Liver (tissue), 9 donors: Measurements from ENCODE around the gene CSNK2B. TPM values are rescaled to one million over a fixed set of nuclear protein-coding genes. Genes with fewer than 3 reads are reported as not detected.

Experiments
- DNase-seq: peaks from one replicate; pipeline ENCODE4 v3.0.0-alpha.2; 2017; ENCODE audit warnings: low spot score
- H3K27ac ChIP-seq, 2 donors: one replicate each; pipeline ENCODE4 v1.7.0; 2013; ENCODE audit warnings: inconsistent platforms in 2 of 2, low read length in 2 of 2, control low read depth in 1 of 2, low read depth in 1 of 2, mild to moderate bottlenecking in 1 of 2
- H3K27me3 ChIP-seq, 4 donors: one replicate each; pipeline versions ENCODE4 v1.6.1 to v1.7.0; 2013; ENCODE audit warnings: low read length in 3 of 4, inconsistent platforms in 1 of 4, mild to moderate bottlenecking in 1 of 4, moderate library complexity in 1 of 4; ENCODE audit not compliant: control insufficient read depth in 4 of 4, insufficient read depth in 4 of 4
- H3K36me3 ChIP-seq, 4 donors: one replicate each; pipeline versions ENCODE4 v1.6.1 to v1.7.0; 2013; ENCODE audit warnings: low read length in 3 of 4, mild to moderate bottlenecking in 3 of 4, low read depth in 1 of 4, moderate library complexity in 1 of 4; ENCODE audit not compliant: control insufficient read depth in 4 of 4, insufficient read depth in 3 of 4
- H3K4me1 ChIP-seq, 4 donors: one replicate each; pipeline versions ENCODE4 v1.6.1 to v1.7.0; 2013; ENCODE audit warnings: low read length in 3 of 4, mild to moderate bottlenecking in 3 of 4, moderate library complexity in 1 of 4; ENCODE audit not compliant: control insufficient read depth in 4 of 4, insufficient read depth in 4 of 4
- H3K4me3 ChIP-seq, 3 donors: one replicate each; pipeline versions ENCODE4 v1.6.1 to v1.7.0; 2013; ENCODE audit warnings: low read length in 3 of 3, control low read depth in 1 of 3, low read depth in 1 of 3, mild to moderate bottlenecking in 1 of 3
- H3K9ac ChIP-seq, 2 donors: one replicate each; pipeline ENCODE4 v1.7.0; 2013; ENCODE audit warnings: low read length in 2 of 2, mild to moderate bottlenecking in 2 of 2, moderate library complexity in 2 of 2, control low read depth in 1 of 2, low read depth in 1 of 2
- H3K9me3 ChIP-seq, 4 donors: one replicate each; pipeline versions ENCODE4 v1.6.1 to v1.7.0; 2013; ENCODE audit warnings: low read length in 3 of 4; ENCODE audit not compliant: control insufficient read depth in 4 of 4
- FOXA1 ChIP-seq: IDR thresholded peaks from 2 replicates; pipeline ENCODE4 v1.6.1; 2016; ENCODE audit warnings: antibody characterized with exemption
- RAD21 ChIP-seq, 2 donors: IDR thresholded peaks; 2 replicates each; pipeline ENCODE4 v1.6.1; 2016; ENCODE audit warnings: antibody characterized with exemption in 2 of 2, mild to moderate bottlenecking in 2 of 2
- RXRA ChIP-seq, 2 donors: IDR thresholded peaks; 2 replicates each; pipeline ENCODE4 v1.6.1; 2017 to 2018; ENCODE audit warnings: antibody characterized with exemption in 2 of 2, mild to moderate bottlenecking in 1 of 2
- YY1 ChIP-seq: IDR thresholded peaks from 2 replicates; pipeline ENCODE4 v1.6.1; 2016; ENCODE audit warnings: antibody characterized with exemption, mild to moderate bottlenecking
- WGBS: extraction: QIAGEN DNeasy Blood & Tissue Kit; methylation state at CpG from one replicate; pipeline ENCODE4 v1.1.7; 2013; 5-methylcytosine and 5-hydroxymethylcytosine counted together
- polyA plus RNA-seq, 2 donors: library from polyadenylated mRNA; stranded (reverse) in 1 of 2; unstranded in 1 of 2; fragments of 200-250 nt in 1 of 2; fragments of >200 nt in 1 of 2; fragmentation: Nextera tagmentation in 1 of 2; extraction: Ambion mirVana in 1 of 2; gene quantifications; one replicate each; pipeline versions ENCODE4 v1.2.1 to v1.2.3, GENCODE V29; 2013 to 2015
- total RNA-seq, 2 donors: library from RNA; depleted of rRNA; stranded (reverse); fragments of >200 nt; gene quantifications; one replicate each; pipeline ENCODE4 v1.2.3, GENCODE V29; 2014
- TF ChIP-seq, protein P1 (sequence below): IDR thresholded peaks from 2 replicates; pipeline ENCODE4 v1.6.1; 2016; ENCODE audit warnings: antibody characterized with exemption, mild to moderate bottlenecking
- TF ChIP-seq, protein P2 (sequence below): fragments of 150-350 bp; IDR thresholded peaks from 2 replicates; pipeline ENCODE4 v1.5.1; 2017; ENCODE audit warnings: improper control_type of control experiment, low read depth, low read length; ENCODE audit not compliant: missing input control
- donor health status: healthy.
- donor health status: healthy.
- donor health status: healthy.
- donor health status: healthy.
- donor health status: healthy.

The CSNK2B gene
- total and polyA plus RNA-seq, 4 donors: 58.1 to 108 (median 77.0) TPM

GRCh38 chr6:31687860-31688693, 22.2 kb downstream of the CSNK2B start (continued):
- TF ChIP-seq, protein P1, sequence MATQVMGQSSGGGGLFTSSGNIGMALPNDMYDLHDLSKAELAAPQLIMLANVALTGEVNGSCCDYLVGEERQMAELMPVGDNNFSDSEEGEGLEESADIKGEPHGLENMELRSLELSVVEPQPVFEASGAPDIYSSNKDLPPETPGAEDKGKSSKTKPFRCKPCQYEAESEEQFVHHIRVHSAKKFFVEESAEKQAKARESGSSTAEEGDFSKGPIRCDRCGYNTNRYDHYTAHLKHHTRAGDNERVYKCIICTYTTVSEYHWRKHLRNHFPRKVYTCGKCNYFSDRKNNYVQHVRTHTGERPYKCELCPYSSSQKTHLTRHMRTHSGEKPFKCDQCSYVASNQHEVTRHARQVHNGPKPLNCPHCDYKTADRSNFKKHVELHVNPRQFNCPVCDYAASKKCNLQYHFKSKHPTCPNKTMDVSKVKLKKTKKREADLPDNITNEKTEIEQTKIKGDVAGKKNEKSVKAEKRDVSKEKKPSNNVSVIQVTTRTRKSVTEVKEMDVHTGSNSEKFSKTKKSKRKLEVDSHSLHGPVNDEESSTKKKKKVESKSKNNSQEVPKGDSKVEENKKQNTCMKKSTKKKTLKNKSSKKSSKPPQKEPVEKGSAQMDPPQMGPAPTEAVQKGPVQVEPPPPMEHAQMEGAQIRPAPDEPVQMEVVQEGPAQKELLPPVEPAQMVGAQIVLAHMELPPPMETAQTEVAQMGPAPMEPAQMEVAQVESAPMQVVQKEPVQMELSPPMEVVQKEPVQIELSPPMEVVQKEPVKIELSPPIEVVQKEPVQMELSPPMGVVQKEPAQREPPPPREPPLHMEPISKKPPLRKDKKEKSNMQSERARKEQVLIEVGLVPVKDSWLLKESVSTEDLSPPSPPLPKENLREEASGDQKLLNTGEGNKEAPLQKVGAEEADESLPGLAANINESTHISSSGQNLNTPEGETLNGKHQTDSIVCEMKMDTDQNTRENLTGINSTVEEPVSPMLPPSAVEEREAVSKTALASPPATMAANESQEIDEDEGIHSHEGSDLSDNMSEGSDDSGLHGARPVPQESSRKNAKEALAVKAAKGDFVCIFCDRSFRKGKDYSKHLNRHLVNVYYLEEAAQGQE: no peak
- no peak for TF ChIP-seq RXRA (IDR thresholded peaks at IDR 0.05)
- no peak for TF ChIP-seq YY1

DNA sequence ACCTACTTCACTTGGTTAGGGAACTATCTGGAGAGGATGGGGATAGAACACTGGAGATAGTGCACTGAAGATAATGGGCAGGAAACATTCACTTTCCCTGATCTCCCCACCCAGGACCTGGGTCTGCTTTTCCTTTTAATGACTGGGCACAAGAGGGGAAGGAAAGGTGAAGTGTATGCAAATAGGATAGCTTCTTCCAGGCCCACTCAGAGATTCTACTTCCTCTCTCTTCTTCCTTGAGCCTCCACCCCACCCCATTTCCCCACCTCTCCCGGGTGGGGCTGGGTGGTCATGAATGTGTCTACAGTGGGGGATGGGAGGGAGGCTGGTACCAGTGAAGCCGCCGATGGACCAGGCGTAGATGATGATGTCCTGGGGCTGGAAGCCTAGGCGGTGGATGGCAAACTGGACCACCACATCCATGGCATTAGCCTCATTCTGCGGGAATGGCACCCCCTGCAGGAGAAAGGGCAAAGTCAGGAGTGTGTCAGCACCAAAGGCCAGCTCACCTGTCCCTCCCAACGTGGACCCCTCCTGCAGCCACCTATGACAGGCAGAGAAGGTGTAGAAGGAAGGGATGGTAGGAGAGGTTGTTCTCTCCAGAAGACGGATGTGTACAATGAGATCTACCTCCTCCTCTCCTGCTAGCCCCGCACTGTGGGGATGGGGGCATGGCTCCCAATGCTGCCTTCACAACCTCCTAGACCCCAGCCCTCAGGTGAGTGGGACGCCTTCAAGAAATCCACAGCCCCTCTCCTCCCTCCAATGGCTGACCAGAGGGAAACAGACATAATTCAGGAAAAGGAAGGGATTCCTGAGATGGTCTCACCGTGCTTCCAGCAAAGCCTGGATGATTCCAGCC, 23.6 kb downstream of the CSNK2B start:
- 85% methylated on average over 11 of the region's 11 CpGs for WGBS
- no peak for DNase-seq
- Histone ChIP-seq H3K4me3 (no peak overlapping the region), H3K9me3 (no peaks in the 10 kb centered on the region), H3K27ac (no peak overlapping the region), H3K4me1 (no peaks in the 10 kb centered on the region), H3K36me3 (peaks cover 4 to 82% (median 61%) of the 10 kb centered on the region in 4 donors), H3K27me3 (no peaks in the 10 kb centered on the region), H3K9ac (no peak overlapping the region)
- peak in 1 of 2 donors; percentile 17 for TF ChIP-seq RAD21 (IDR thresholded peaks at IDR 0.05)
- no peak for TF ChIP-seq FOXA1

DNA sequence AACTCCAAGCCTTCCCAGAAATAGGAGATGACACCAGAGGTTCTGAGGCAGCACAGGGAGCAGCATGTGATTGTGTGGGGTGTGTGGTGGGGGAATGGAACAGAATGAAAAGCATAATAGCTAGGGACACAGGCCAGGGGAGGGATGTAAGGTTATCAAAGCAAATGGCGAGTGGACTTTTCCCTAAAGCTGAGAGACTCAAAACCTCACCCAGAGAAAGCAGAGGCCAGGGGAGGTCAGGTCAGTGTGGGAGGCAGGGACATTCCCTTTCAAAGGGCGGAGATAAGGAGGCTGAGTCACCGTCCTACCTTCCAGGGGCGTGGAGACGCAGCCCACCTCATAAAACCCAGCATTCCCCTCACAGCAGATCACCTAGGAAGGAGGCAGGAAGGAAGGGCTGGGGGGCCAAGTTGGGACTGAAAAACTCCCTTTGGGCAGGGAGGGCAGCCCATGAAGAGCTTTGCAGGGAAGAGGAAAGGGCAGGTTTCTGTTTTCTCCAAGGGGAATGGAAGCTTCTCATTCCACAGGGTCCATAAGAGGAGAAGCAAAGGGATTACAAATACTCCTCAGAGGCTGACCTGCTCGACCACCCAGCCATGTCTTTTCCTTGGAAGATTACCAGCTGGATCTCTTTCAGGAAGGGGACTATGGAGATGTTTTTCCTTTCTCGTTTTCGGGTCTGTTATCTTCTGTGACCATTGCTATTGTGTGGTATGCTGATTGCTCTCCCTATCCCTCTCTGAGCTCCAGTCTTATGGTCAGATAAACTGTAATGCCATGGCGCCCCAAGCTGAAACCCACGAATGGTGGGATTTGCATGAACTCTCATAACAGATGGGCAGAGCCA, 24.6 kb downstream of the CSNK2B start:
- no peaks in the 10 kb centered on the region for H3K4me1 ChIP-seq
- no peak overlapping the region for H3K27ac ChIP-seq
- no peaks in the 10 kb centered on the region for H3K9me3 ChIP-seq
- H3K4me3 ChIP-seq: no peak overlapping the region
- DNase-seq: peak; percentile 54
- WGBS: 70% methylated on average over 10 of the region's 10 CpGs
- no peak overlapping the region for H3K9ac ChIP-seq
- TF ChIP-seq RAD21 (IDR thresholded peaks at IDR 0.05): no peak
- TF ChIP-seq, protein P2, sequence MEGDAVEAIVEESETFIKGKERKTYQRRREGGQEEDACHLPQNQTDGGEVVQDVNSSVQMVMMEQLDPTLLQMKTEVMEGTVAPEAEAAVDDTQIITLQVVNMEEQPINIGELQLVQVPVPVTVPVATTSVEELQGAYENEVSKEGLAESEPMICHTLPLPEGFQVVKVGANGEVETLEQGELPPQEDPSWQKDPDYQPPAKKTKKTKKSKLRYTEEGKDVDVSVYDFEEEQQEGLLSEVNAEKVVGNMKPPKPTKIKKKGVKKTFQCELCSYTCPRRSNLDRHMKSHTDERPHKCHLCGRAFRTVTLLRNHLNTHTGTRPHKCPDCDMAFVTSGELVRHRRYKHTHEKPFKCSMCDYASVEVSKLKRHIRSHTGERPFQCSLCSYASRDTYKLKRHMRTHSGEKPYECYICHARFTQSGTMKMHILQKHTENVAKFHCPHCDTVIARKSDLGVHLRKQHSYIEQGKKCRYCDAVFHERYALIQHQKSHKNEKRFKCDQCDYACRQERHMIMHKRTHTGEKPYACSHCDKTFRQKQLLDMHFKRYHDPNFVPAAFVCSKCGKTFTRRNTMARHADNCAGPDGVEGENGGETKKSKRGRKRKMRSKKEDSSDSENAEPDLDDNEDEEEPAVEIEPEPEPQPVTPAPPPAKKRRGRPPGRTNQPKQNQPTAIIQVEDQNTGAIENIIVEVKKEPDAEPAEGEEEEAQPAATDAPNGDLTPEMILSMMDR: no peak
- no peaks in the 10 kb centered on the region for H3K27me3 ChIP-seq
- peaks cover 4 to 88% (median 65%) of the 10 kb centered on the region in 4 donors for H3K36me3 ChIP-seq
